Pancreas (tissue), 10 donors: ENCODE results near the gene PKHD1. TPM values are rescaled to one million over a fixed set of nuclear protein-coding genes. Genes with fewer than 3 reads are reported as not detected.

Source experiments
- ATAC-seq, 4 donors: fragments of 200-7000 bp; cut with Tn5 transposase; one replicate each; pipeline versions ENCODE4 v1.8.0 to v1.9.1; 2020; ENCODE audit warnings: mild to moderate bottlenecking in 4 of 4, moderate library complexity in 4 of 4
- DNase-seq, 6 donors: peaks; one replicate each; pipeline ENCODE4 v3.0.0-alpha.2; 2020
- FAIRE-seq: peaks from 2 replicates; lab custom pipeline; 2012; peaks lifted over from hg19 to GRCh38; lab: Jason Lieb, UNC
- H3K27ac ChIP-seq, 4 donors: fragments of 200-600 bp; sonication (generic); 1 replicate in 3 of 4; 2 replicates in 1 of 4; pipeline versions ENCODE4 v1.5.0 to v1.8.0; 2020
- H3K27me3 ChIP-seq, 4 donors: fragments of 200-600 bp; one replicate each; pipeline ENCODE4 v1.8.0; 2021
- H3K36me3 ChIP-seq, 3 donors: fragments of 200-600 bp; sonication (generic) in 1 of 3; one replicate each; pipeline versions ENCODE4 v1.5.0 to v1.8.0; 2020 to 2021
- H3K4me1 ChIP-seq, 3 donors: fragments of 200-600 bp; one replicate each; pipeline ENCODE4 v1.8.0; 2021
- H3K4me3 ChIP-seq, 4 donors: fragments of 200-600 bp; sonication (generic) in 2 of 4; one replicate each; pipeline versions ENCODE4 v1.5.0 to v1.8.0; 2020 to 2021
- H3K9me3 ChIP-seq, 4 donors: fragments of 200-600 bp; one replicate each; pipeline ENCODE4 v1.8.0; 2021
- WGBS, 2 donors: extraction: QIAGEN DNeasy Blood & Tissue Kit; methylation state at CpG; one replicate each; pipeline ENCODE4 v1.1.7; 2013; 5-methylcytosine and 5-hydroxymethylcytosine counted together
- intact Hi-C, 3 donors: fragments of 100-400 bp; cut with DNase I; formaldehyde crosslinking; loops; one replicate each; pipeline versions ENCODE4 v1.11.1 to v1.14.2; 2022
- polyA plus RNA-seq, 2 donors: library from polyadenylated mRNA; stranded (reverse); fragments of 200-250 nt; gene quantifications; one replicate each; pipeline ENCODE4 v1.2.3, GENCODE V29; 2013
- total RNA-seq, 6 donors: library from RNA; stranded (reverse); fragmentation: NEBNext Ultra II Directional in 4 of 6; extraction: Animal tissue kit (Norgen Biotek cat#: 25700) in 4 of 6; gene quantifications; one replicate each; pipeline versions ENCODE4 v1.2.1 to v1.2.4, GENCODE V29; 2021 to 2023
- TF ChIP-seq, protein P1 (sequence below), 4 donors: fragments of 200-600 bp; sonication (generic) in 3 of 4; IDR thresholded peaks; one replicate each; pipeline versions ENCODE4 v1.5.0 to v1.8.0; 2021; ENCODE audit warnings: antibody characterized with exemption in 4 of 4
- donor health status: healthy with polysubstance abuse.
- donor health status: DM: no; HTN: no; CAD: no; lungs with moderate emphysema.
- donor health status: DM: no; HTN: no; CAD: no.
- donor health status: control.
- donor health status: control.
- donor health status: Bipolar disorder and iron deficiency.
- donor health status: DM: yes; HTN: yes; CAD: no.
- donor health status: DM: no; HTN: no; CAD: no.
- donor health status: DM: no; HTN: no; CAD: no.
- donor health status: DM: yes; HTN: yes; CAD: no.

The PKHD1 gene
- total and polyA plus RNA-seq, 8 donors = 6.4 to 33.0 (median 16.3) TPM

DNA sequence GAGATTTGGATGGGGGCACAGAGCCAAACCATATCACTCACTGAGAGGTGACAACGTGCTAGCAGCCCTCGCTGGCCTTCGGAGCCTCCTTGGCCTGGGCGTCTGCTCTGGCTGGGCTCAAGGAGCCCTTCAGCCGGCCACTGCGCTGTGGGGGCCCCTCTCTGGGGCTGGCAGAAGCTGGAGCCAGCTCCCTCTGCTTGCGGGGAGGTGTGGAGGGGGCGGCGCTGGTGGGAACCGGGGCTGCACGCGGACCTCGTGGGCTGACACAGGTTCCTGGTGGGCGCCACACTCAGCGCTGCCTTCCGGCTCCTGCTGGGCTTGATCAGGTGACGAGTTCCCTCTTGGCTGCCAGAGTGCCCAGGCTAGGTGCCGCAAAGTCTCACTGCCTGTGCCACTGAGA lies 489.2 kb downstream of the PKHD1 start:
- Histone ChIP-seq H3K27ac (no peak overlapping the region), H3K4me1 (no peaks in the 10 kb centered on the region), H3K4me3 (no peak overlapping the region), H3K36me3 (no peaks in the 10 kb centered on the region), H3K9me3 (no peaks in the 10 kb centered on the region), H3K27me3 (no peaks in the 10 kb centered on the region)
- intact Hi-C loops = no loop called here
- ATAC-seq (no peak), DNase-seq (peak in 3 of 6 donors; percentile 13 to 63 (median 49)), FAIRE-seq (no peak)
- WGBS, 2 donors = 83 to 92% methylated on average over 18 of the region's 18 CpGs
- TF ChIP-seq, protein P1, sequence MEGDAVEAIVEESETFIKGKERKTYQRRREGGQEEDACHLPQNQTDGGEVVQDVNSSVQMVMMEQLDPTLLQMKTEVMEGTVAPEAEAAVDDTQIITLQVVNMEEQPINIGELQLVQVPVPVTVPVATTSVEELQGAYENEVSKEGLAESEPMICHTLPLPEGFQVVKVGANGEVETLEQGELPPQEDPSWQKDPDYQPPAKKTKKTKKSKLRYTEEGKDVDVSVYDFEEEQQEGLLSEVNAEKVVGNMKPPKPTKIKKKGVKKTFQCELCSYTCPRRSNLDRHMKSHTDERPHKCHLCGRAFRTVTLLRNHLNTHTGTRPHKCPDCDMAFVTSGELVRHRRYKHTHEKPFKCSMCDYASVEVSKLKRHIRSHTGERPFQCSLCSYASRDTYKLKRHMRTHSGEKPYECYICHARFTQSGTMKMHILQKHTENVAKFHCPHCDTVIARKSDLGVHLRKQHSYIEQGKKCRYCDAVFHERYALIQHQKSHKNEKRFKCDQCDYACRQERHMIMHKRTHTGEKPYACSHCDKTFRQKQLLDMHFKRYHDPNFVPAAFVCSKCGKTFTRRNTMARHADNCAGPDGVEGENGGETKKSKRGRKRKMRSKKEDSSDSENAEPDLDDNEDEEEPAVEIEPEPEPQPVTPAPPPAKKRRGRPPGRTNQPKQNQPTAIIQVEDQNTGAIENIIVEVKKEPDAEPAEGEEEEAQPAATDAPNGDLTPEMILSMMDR (IDR thresholded peaks at IDR 0.05) = no peak

GRCh38 chr6:51594981-51595380 lies 492.4 kb downstream of the PKHD1 start:
- H3K4me1 ChIP-seq = no peaks in the 10 kb centered on the region
- H3K4me3 ChIP-seq = no peak overlapping the region
- intact Hi-C loops = no loop called here
- FAIRE-seq (no peak), ATAC-seq (no peak), DNase-seq (no peak)
- no peaks in the 10 kb centered on the region for H3K9me3 ChIP-seq
- no peaks in the 10 kb centered on the region for H3K36me3 ChIP-seq
- TF ChIP-seq, protein P1 (IDR thresholded peaks at IDR 0.05) = no peak
- H3K27ac ChIP-seq = no peak overlapping the region
- no peaks in the 10 kb centered on the region for H3K27me3 ChIP-seq
- WGBS, 2 donors = 71 to 88% methylated on average over 1 of the region's 1 CpG

DNA sequence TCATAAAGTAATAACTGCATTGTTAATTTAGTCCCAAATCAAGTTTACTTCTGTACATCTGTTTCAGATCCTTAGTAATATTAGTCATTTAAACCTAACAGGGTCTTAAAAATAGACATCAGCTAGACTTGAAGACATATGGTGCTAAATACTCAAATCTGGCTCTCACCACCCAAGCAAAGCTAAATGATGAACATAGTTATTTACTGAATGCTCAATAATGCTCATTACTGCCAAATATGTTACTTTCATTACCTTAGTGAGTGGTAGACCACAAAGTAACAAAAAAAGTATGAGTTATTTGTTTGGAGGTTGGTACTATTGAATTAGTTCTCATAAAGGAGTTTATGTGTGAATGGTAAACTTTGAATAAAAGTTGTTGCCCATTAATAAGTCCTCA lies 502.1 kb downstream of the PKHD1 start:
- no peak overlapping the region for H3K27ac ChIP-seq
- TF ChIP-seq, protein P1 (IDR thresholded peaks at IDR 0.05) = no peak
- H3K4me3 ChIP-seq = no peak overlapping the region
- H3K27me3 ChIP-seq = no peaks in the 10 kb centered on the region
- DNase-seq (no peak), FAIRE-seq (no peak), ATAC-seq (no peak)
- no peaks in the 10 kb centered on the region for H3K4me1 ChIP-seq
- intact Hi-C loops = no loop called here
- H3K9me3 ChIP-seq = no peaks in the 10 kb centered on the region
- H3K36me3 ChIP-seq = no peaks in the 10 kb centered on the region

DNA sequence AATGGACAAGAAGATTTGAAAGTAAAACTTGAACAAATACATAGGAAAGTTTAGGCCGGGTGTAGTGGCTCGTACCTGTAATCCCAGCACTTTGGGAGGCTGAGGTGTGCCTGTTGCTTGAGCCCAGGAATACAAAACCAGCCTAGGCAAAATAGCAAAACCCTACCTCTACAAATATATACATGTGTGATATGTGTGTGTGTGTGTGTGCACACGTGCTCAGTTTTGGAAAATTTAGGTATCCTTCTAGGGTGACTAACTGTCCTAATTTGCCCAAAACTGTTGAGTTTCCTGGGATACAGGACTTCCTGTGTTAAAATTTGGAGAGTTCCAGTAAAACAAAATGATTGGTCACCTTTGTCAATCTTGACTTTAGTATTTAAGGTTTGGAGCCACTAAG lies 503.2 kb downstream of the PKHD1 start:
- Histone ChIP-seq H3K27ac (no peak overlapping the region), H3K9me3 (no peaks in the 10 kb centered on the region), H3K4me1 (no peaks in the 10 kb centered on the region), H3K27me3 (no peaks in the 10 kb centered on the region), H3K36me3 (no peaks in the 10 kb centered on the region), H3K4me3 (no peak overlapping the region)
- 71 to 75% methylated on average over 3 of the region's 3 CpGs for WGBS, 2 donors
- intact Hi-C loops = no loop called here
- no peak for FAIRE-seq
- ATAC-seq = no peak
- no peak for DNase-seq
- TF ChIP-seq, protein P1 (IDR thresholded peaks at IDR 0.05) = no peak

DNA sequence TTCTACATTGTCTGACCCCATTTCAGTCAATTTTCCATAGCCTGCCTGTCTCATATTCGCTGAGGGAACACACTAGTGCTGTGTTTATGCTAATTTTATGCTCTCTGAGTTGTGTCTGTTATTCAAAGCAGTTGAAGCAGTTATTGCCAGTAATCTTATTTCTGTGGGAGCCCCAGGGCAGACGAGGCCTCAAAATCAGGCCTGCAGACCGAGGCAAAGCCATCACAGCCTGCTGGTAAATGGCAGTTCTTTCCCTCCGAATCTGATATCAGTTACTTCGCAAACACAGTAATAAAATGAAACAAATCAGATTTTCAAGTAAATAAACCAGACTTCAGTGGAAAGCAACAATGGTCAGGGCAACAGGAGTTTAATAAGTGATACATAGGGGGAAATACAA lies 508.4 kb downstream of the PKHD1 start:
- no peak overlapping the region for H3K27ac ChIP-seq
- intact Hi-C loops = no loop called here
- H3K9me3 ChIP-seq = no peaks in the 10 kb centered on the region
- FAIRE-seq (no peak), ATAC-seq (no peak), DNase-seq (no peak)
- WGBS, 2 donors = 65 to 66% methylated on average over 5 of the region's 5 CpGs
- no peaks in the 10 kb centered on the region for H3K36me3 ChIP-seq
- TF ChIP-seq, protein P1 (IDR thresholded peaks at IDR 0.05) = no peak
- no peaks in the 10 kb centered on the region for H3K27me3 ChIP-seq
- no peak overlapping the region for H3K4me3 ChIP-seq
- H3K4me1 ChIP-seq = no peaks in the 10 kb centered on the region
